K562 (cell line): ENCODE results near the gene PGP. TPM values are rescaled to one million over a fixed set of nuclear protein-coding genes. Genes with fewer than 3 reads are reported as not detected.
A peak's percentile ranks its signal among the peaks of the same experiment; 100 is the strongest.

ENCODE experiments used
- ATAC-seq: fragments of 200-7000 bp; cut with Tn5 transposase; 3 replicates; pipeline ENCODE4 v1.9.1; 2020; ENCODE audit warnings: moderate library complexity
- BruUV-seq: library from RNA; stranded (reverse); fragments of 400-500 nt; replicated peaks from 2 replicates; lab custom pipeline; 2021; lab: Mats Ljungman, UMichigan
- CTCF ChIA-PET: fragments of 300-600 bp; formaldehyde crosslinking; extraction: SDS; loops from one replicate; lab custom pipeline; 2021; ENCODE audit warnings: low intra/inter-chr PET ratio; lab: Yijun Ruan, JAX
- POLR2A ChIA-PET: fragments of 300-600, 350-650 bp; sonication (Branson Sonifier 250); formaldehyde crosslinking; extraction: SDS; loops from one replicate; lab custom pipeline; 2021; ENCODE audit warnings: antibody characterized with exemption, inconsistent platforms; lab: Yijun Ruan, JAX
- DNase-seq, 4 experiments: peaks; one replicate each; pipeline versions ENCODE4 v3.0.0 to v3.0.0-alpha.2; 2011 to 2018; ENCODE audit warnings: low spot score in 3 of 4, mixed read lengths in 3 of 4; ENCODE audit errors: extremely low read depth in 1 of 4
- FAIRE-seq: peaks from 2 replicates; lab custom pipeline; 2011; peaks lifted over from hg19 to GRCh38; lab: Jason Lieb, UNC
- H2AFZ ChIP-seq: 2 replicates; pipeline ENCODE4 v1.6.0; 2011; ENCODE audit warnings: low read depth, low read length, control low read depth, inconsistent platforms
- H3K27ac ChIP-seq: fragments of 200-600 bp; 3 replicates; pipeline ENCODE4 v1.8.0; 2011; ENCODE audit warnings: low read depth, mild to moderate bottlenecking, control low read depth, inconsistent platforms, low read length, moderate library complexity, mixed read lengths; ENCODE audit errors: extremely low read depth
- H3K27me3 ChIP-seq, 2 experiments: fragments of 300-600 bp in 1 of 2; 2 replicates in 1 of 2; 3 replicates in 1 of 2; pipeline versions ENCODE4 v1.6.0 to v1.8.0; 2011; ENCODE audit warnings: inconsistent platforms in 2 of 2, low read length in 2 of 2, mild to moderate bottlenecking in 1 of 2, mixed read lengths in 1 of 2, moderate library complexity in 1 of 2; ENCODE audit not compliant: control insufficient read depth in 2 of 2, insufficient read depth in 2 of 2
- H3K36me3 ChIP-seq: fragments of 300-600 bp; 3 replicates; pipeline ENCODE4 v1.8.0; 2011; ENCODE audit warnings: mild to moderate bottlenecking, low read length, inconsistent platforms; ENCODE audit not compliant: control insufficient read depth, insufficient read depth
- H3K4me1 ChIP-seq, 2 experiments: fragments of 200-600 bp in 1 of 2; replicated peaks in 1 of 2; 2 replicates in 1 of 2; 3 replicates in 1 of 2; pipeline versions ENCODE4 v1.5.1 to v1.8.0; 2011; ENCODE audit warnings: inconsistent platforms in 2 of 2, low read length in 2 of 2, mild to moderate bottlenecking in 1 of 2, mixed read lengths in 1 of 2, moderate library complexity in 1 of 2; ENCODE audit not compliant: control insufficient read depth in 2 of 2, insufficient read depth in 2 of 2
- H3K4me2 ChIP-seq: 2 replicates; pipeline ENCODE4 v1.6.1; 2011; ENCODE audit warnings: low read length, control low read depth, inconsistent platforms, mixed read lengths; ENCODE audit not compliant: insufficient read depth
- H3K4me3 ChIP-seq: fragments of 200-600 bp; sonication (generic), shearing (Covaris generic); 2 replicates; pipeline ENCODE4 v1.5.1; 2016; ENCODE audit warnings: control low read depth, inconsistent platforms
- H3K79me2 ChIP-seq: fragments of 200-600 bp; 3 replicates; pipeline ENCODE4 v1.8.0; 2011; ENCODE audit warnings: low read length, inconsistent platforms; ENCODE audit not compliant: control insufficient read depth, insufficient read depth
- H3K9ac ChIP-seq, 2 experiments: 2 replicates each; pipeline versions ENCODE4 v1.6.0 to v1.6.1; 2011; ENCODE audit warnings: low read depth in 2 of 2, low read length in 2 of 2, control low read depth in 1 of 2, inconsistent platforms in 1 of 2, mild to moderate bottlenecking in 1 of 2, mixed read lengths in 1 of 2; ENCODE audit not compliant: insufficient read depth in 1 of 2
- H3K9me1 ChIP-seq: one replicate; pipeline ENCODE4 v1.6.0; 2011; ENCODE audit warnings: inconsistent platforms, mild to moderate bottlenecking, low read length, moderate library complexity; ENCODE audit not compliant: control insufficient read depth, insufficient read depth
- H3K9me3 ChIP-seq: replicated peaks from 2 replicates; pipeline ENCODE4 v1.5.1; 2011; ENCODE audit warnings: low read depth, low read length, inconsistent platforms; ENCODE audit not compliant: control insufficient read depth, insufficient read depth
- H4K20me1 ChIP-seq: replicated peaks from 2 replicates; pipeline ENCODE4 v1.6.1; 2011; ENCODE audit warnings: low read length, inconsistent platforms, mixed read lengths; ENCODE audit not compliant: control insufficient read depth, insufficient read depth
- C11orf30 ChIP-seq: fragments of 450-650 bp; IDR thresholded peaks from 2 replicates; pipeline ENCODE4 v1.6.1; 2016; ENCODE audit warnings: low read depth, mild to moderate bottlenecking
- HLTF ChIP-seq: fragments of 450-650 bp; IDR thresholded peaks from 2 replicates; pipeline ENCODE4 v1.6.1; 2016
- POLR2A ChIP-seq: fragments of 450-650 bp; conservative IDR thresholded peaks from 2 replicates; pipeline ENCODE4 v1.6.1; 2016
- SPI1 ChIP-seq: IDR thresholded peaks from 2 replicates; pipeline ENCODE4 v1.6.1; 2011; ENCODE audit warnings: low read depth, low read length, control low read depth, borderline replicate concordance
- SUPT5H ChIP-seq: fragments of 450-650 bp; IDR thresholded peaks from 2 replicates; pipeline ENCODE4 v1.6.1; 2016
- ZNF282 ChIP-seq: sonication (generic); formaldehyde crosslinking; IDR thresholded peaks from 2 replicates; pipeline ENCODE4 v1.8.1; 2023; ENCODE audit warnings: missing genetic modification reagents
- WGBS: fragments of 100-300 bp; shearing (Covaris generic); methylation state at CpG from one replicate; pipeline ENCODE4 v1.1.6; 2016; ENCODE audit warnings: low coverage, mixed read lengths; ENCODE audit not compliant: insufficient coverage; ENCODE audit errors: missing lambda C conversion rate; 5-methylcytosine and 5-hydroxymethylcytosine counted together
- in situ Hi-C: fragments of 300-500 bp; cut with MboI; formaldehyde crosslinking; loops from 4 replicates; pipeline ENCODE4 v1.15.0; 2018; ENCODE audit warnings: inconsistent platforms, mixed read lengths
- intact Hi-C: fragments of 100-400 bp; cut with micrococcal nuclease; formaldehyde crosslinking; loops from 2 replicates; pipeline ENCODE4 v1.14.2; 2022
- polyA plus RNA-seq, 8 experiments: library from polyadenylated mRNA; depleted of rRNA in 4 of 8; stranded (reverse) in 5 of 8; unstranded in 3 of 8; fragments of >200 nt; fragmentation: Nextera tagmentation in 2 of 8; fragmentation: Illumina TruSeq in 1 of 8; extraction: Ambion mirVana in 2 of 8; extraction: Trizol in 1 of 8; gene quantifications; 2 replicates each; pipeline versions ENCODE4 v1.2.1 to v1.2.3, GENCODE V29; 2011 to 2014; ENCODE audit warnings: inconsistent platforms in 1 of 8, missing spikeins in 1 of 8
- total RNA-seq, 7 experiments: library from RNA; depleted of rRNA in 6 of 7; stranded (reverse); fragments of >200 nt in 6 of 7; fragmentation: Illumina TruSeq in 2 of 7; extraction: Trizol in 2 of 7; gene quantifications; 2 replicates each; pipeline versions ENCODE4 v1.2.1 to v1.2.3, GENCODE V29; 2011 to 2021; ENCODE audit warnings: low replicate concordance in 1 of 7
- TF ChIP-seq, protein P1 (sequence below): sonication (generic); formaldehyde crosslinking; IDR thresholded peaks from 2 replicates; pipeline ENCODE4 v1.8.1; 2023; ENCODE audit warnings: mild to moderate bottlenecking, missing genetic modification reagents, moderate library complexity
- TF ChIP-seq, protein P2 (sequence below): fragments of 450-650 bp; formaldehyde crosslinking; IDR thresholded peaks from 2 replicates; pipeline ENCODE4 v1.4.0; 2020; ENCODE audit warnings: mild to moderate bottlenecking, moderate library complexity

Gene PGP
- total and polyA plus RNA-seq, 9 of the 15 experiments (the other 6 are each of a cell fraction or from before 2014, with no cell fraction given): 1.1 to 57.6 (median 19.6) TPM

DNA sequence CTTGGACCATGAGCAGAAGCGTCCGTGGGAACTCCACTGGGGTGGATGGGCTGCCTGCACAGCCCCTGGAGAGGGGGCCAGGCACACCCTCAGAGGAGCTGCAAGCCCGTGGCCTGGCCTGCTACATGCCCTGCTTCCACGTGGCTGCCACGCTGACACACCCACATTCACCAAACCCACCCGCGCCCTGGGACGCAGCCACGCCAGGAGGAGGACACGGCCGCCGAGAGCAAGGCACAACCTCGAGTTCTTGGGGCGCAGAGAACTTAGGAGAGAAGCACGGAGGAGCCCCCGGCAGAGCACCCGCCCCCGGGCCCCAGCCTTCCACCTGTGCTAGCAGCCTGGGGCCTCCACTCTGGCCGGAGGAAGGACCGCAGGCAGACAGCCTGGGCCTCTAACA lies 37.1 kb downstream of the PGP start:
- in situ Hi-C loops: no loop called here
- Histone ChIP-seq H3K27ac (no peak overlapping the region), H4K20me1 (no peaks in the 10 kb centered on the region; the same call in 1 of the 2 replicates), H3K4me1 (peaks cover 2 to 78% of the 10 kb centered on the region in 2 experiments; a peak in 3 of 5 replicates), H3K4me3 (no peak overlapping the region), H3K36me3 (peaks cover 49% of the 10 kb centered on the region; the same call in 1 of the 3 replicates), H2AFZ (no peak overlapping the region), H3K4me2 (no peak overlapping the region), H3K9me1 (no peaks in the 10 kb centered on the region), H3K27me3 (no peaks in the 10 kb centered on the region), H3K79me2 (no peaks in the 10 kb centered on the region), H3K9ac (no peak overlapping the region; a peak in 1 of 4 replicates), H3K9me3 (no peaks in the 10 kb centered on the region)
- CTCF ChIA-PET: no interaction called here
- POLR2A ChIA-PET: interaction anchor here (0.6 to 1.1 kb wide), 4 partner anchors 10 to 1139 kb away, joined by 3 to 7 read pairs (median 4); partner anchors contain the start of gene TRAF7
- intact Hi-C loops: no loop called here
- no peak for DNase-seq
- no peak for FAIRE-seq
- 98% methylated on average over 16 of the region's 20 CpGs for WGBS
- BruUV-seq: TSS peak; percentile 85
- no peak for ATAC-seq
- TF ChIP-seq SUPT5H (peak; percentile 56), C11orf30 (no peak), ZNF282 (no peak), POLR2A (peak; percentile 38; the same call in 1 of the 2 replicates), SPI1 (no peak), HLTF (no peak)
- TF ChIP-seq, protein P1, sequence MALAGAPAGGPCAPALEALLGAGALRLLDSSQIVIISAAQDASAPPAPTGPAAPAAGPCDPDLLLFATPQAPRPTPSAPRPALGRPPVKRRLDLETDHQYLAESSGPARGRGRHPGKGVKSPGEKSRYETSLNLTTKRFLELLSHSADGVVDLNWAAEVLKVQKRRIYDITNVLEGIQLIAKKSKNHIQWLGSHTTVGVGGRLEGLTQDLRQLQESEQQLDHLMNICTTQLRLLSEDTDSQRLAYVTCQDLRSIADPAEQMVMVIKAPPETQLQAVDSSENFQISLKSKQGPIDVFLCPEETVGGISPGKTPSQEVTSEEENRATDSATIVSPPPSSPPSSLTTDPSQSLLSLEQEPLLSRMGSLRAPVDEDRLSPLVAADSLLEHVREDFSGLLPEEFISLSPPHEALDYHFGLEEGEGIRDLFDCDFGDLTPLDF: no peak
- TF ChIP-seq, protein P2, sequence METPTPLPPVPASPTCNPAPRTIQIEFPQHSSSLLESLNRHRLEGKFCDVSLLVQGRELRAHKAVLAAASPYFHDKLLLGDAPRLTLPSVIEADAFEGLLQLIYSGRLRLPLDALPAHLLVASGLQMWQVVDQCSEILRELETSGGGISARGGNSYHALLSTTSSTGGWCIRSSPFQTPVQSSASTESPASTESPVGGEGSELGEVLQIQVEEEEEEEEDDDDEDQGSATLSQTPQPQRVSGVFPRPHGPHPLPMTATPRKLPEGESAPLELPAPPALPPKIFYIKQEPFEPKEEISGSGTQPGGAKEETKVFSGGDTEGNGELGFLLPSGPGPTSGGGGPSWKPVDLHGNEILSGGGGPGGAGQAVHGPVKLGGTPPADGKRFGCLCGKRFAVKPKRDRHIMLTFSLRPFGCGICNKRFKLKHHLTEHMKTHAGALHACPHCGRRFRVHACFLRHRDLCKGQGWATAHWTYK (CRISPR knock-in tag): 0 out of 2 replicates have a peak, but pooled peaks have one; percentile 38
